IPS-15b (cell line): ENCODE results near the gene PARD3B.

Experiments
- H3K27me3 ChIP-seq: one replicate; pipeline ENCODE4 v1.6.1; 2013; ENCODE audit warnings: low read length; ENCODE audit not compliant: control insufficient read depth, insufficient read depth
- H3K36me3 ChIP-seq: one replicate; pipeline ENCODE4 v1.6.1; 2013; ENCODE audit warnings: low read length; ENCODE audit not compliant: control insufficient read depth, insufficient read depth
- H3K4me1 ChIP-seq: one replicate; pipeline ENCODE4 v1.6.1; 2013; ENCODE audit warnings: mild to moderate bottlenecking, low read length; ENCODE audit not compliant: control insufficient read depth, insufficient read depth
- H3K4me3 ChIP-seq: one replicate; pipeline ENCODE4 v1.5.1; 2013; ENCODE audit warnings: low read depth, low read length
- H3K9ac ChIP-seq: one replicate; pipeline ENCODE4 v1.6.1; 2013; ENCODE audit warnings: low read depth, mild to moderate bottlenecking, low read length
- H3K9me3 ChIP-seq: one replicate; pipeline ENCODE4 v1.6.1; 2013; ENCODE audit warnings: mild to moderate bottlenecking, low read length; ENCODE audit not compliant: control insufficient read depth, insufficient read depth

PARD3B gene

GRCh38 chr2:204749319-204749718, 204.0 kb downstream of the PARD3B start:
- no peaks in the 10 kb centered on the region for H3K9me3 ChIP-seq
- no peaks in the 10 kb centered on the region for H3K36me3 ChIP-seq
- no peak overlapping the region for H3K9ac ChIP-seq
- H3K4me3 ChIP-seq = no peak overlapping the region
- H3K27me3 ChIP-seq = no peaks in the 10 kb centered on the region
- no peaks in the 10 kb centered on the region for H3K4me1 ChIP-seq

GRCh38 chr2:204750389-204750788, 205.1 kb downstream of the PARD3B start:
- Histone ChIP-seq H3K27me3 (no peaks in the 10 kb centered on the region), H3K4me3 (no peak overlapping the region), H3K4me1 (no peaks in the 10 kb centered on the region), H3K9ac (no peak overlapping the region), H3K36me3 (no peaks in the 10 kb centered on the region), H3K9me3 (no peaks in the 10 kb centered on the region)

- Histone ChIP-seq H3K27me3 (no peaks in the 10 kb centered on the region), H3K9me3 (no peaks in the 10 kb centered on the region), H3K4me1 (no peaks in the 10 kb centered on the region), H3K36me3 (no peaks in the 10 kb centered on the region), H3K4me3 (no peak overlapping the region), H3K9ac (no peak overlapping the region)
Observed at GRCh38 chr2:204751472-204751871, 206.2 kb downstream of the PARD3B start.

- Histone ChIP-seq H3K4me3 (no peak overlapping the region), H3K4me1 (no peaks in the 10 kb centered on the region), H3K36me3 (no peaks in the 10 kb centered on the region), H3K9ac (no peak overlapping the region), H3K9me3 (no peaks in the 10 kb centered on the region), H3K27me3 (no peaks in the 10 kb centered on the region)
Observed at GRCh38 chr2:204753841-204754240, 208.6 kb downstream of the PARD3B start.

- H3K4me3 ChIP-seq = no peak overlapping the region
- no peaks in the 10 kb centered on the region for H3K27me3 ChIP-seq
- H3K36me3 ChIP-seq = no peaks in the 10 kb centered on the region
- H3K9ac ChIP-seq = no peak overlapping the region
- H3K9me3 ChIP-seq = no peaks in the 10 kb centered on the region
- no peaks in the 10 kb centered on the region for H3K4me1 ChIP-seq
Observed at GRCh38 chr2:204754898-204755297, 209.6 kb downstream of the PARD3B start.

- no peak overlapping the region for H3K4me3 ChIP-seq
- H3K4me1 ChIP-seq = no peaks in the 10 kb centered on the region
- no peaks in the 10 kb centered on the region for H3K36me3 ChIP-seq
- peaks cover 9% of the 10 kb centered on the region for H3K9me3 ChIP-seq
- no peaks in the 10 kb centered on the region for H3K27me3 ChIP-seq
- H3K9ac ChIP-seq = no peak overlapping the region
Observed at GRCh38 chr2:204763974-204764703, 218.9 kb downstream of the PARD3B start.

- no peaks in the 10 kb centered on the region for H3K27me3 ChIP-seq
- H3K9ac ChIP-seq = no peak overlapping the region
- no peaks in the 10 kb centered on the region for H3K36me3 ChIP-seq
- no peak overlapping the region for H3K4me3 ChIP-seq
- no peaks in the 10 kb centered on the region for H3K9me3 ChIP-seq
- H3K4me1 ChIP-seq = no peaks in the 10 kb centered on the region
Observed at GRCh38 chr2:204770735-204771134, 225.5 kb downstream of the PARD3B start.

- Histone ChIP-seq H3K36me3 (no peaks in the 10 kb centered on the region), H3K9me3 (no peaks in the 10 kb centered on the region), H3K4me1 (no peaks in the 10 kb centered on the region), H3K9ac (no peak overlapping the region), H3K4me3 (no peak overlapping the region), H3K27me3 (no peaks in the 10 kb centered on the region)
Observed at GRCh38 chr2:204771721-204772120, 226.4 kb downstream of the PARD3B start.

GRCh38 chr2:204772546-204772945, 227.3 kb downstream of the PARD3B start:
- H3K36me3 ChIP-seq = no peaks in the 10 kb centered on the region
- H3K4me1 ChIP-seq = no peaks in the 10 kb centered on the region
- H3K4me3 ChIP-seq = no peak overlapping the region
- H3K9ac ChIP-seq = no peak overlapping the region
- H3K9me3 ChIP-seq = no peaks in the 10 kb centered on the region
- H3K27me3 ChIP-seq = no peaks in the 10 kb centered on the region

- H3K27me3 ChIP-seq = no peaks in the 10 kb centered on the region
- no peaks in the 10 kb centered on the region for H3K36me3 ChIP-seq
- H3K9ac ChIP-seq = no peak overlapping the region
- no peak overlapping the region for H3K4me3 ChIP-seq
- no peaks in the 10 kb centered on the region for H3K9me3 ChIP-seq
- H3K4me1 ChIP-seq = no peaks in the 10 kb centered on the region
Observed at GRCh38 chr2:204775766-204776165, 230.5 kb downstream of the PARD3B start.

- H3K9ac ChIP-seq = no peak overlapping the region
- H3K4me1 ChIP-seq = no peaks in the 10 kb centered on the region
- H3K9me3 ChIP-seq = no peaks in the 10 kb centered on the region
- H3K36me3 ChIP-seq = no peaks in the 10 kb centered on the region
- H3K4me3 ChIP-seq = no peak overlapping the region
- no peaks in the 10 kb centered on the region for H3K27me3 ChIP-seq
Observed at GRCh38 chr2:204776781-204777559, 231.7 kb downstream of the PARD3B start.

- Histone ChIP-seq H3K36me3 (no peaks in the 10 kb centered on the region), H3K9me3 (no peaks in the 10 kb centered on the region), H3K9ac (no peak overlapping the region)
Observed at GRCh38 chr2:204779771-204780170, 234.5 kb downstream of the PARD3B start.

More at GRCh38 chr2:204779771-204780170, 234.5 kb downstream of the PARD3B start:
- Histone ChIP-seq H3K4me3 (no peak overlapping the region), H3K4me1 (no peaks in the 10 kb centered on the region), H3K27me3 (no peaks in the 10 kb centered on the region)
